HG02763 (cell line): ENCODE measurements around the gene GNPDA1.

Experiments
- ATAC-seq: cut with Tn5 transposase; IDR thresholded peaks from one replicate; pipeline ENCODE4 v1.9.1; 2021; ENCODE audit warnings: mild to moderate bottlenecking, moderate library complexity; ENCODE audit not compliant: unreplicated experiment

Gene GNPDA1

GRCh38 chr5:141958113-141958512 is 54.7 kb downstream of the GNPDA1 start, which contains the start of gene PCDH12:
TSS of gene PCDH12 (minus strand) at chr5:141958202. CDS start at chr5:141957851, 351 bp downstream.
- no peak for ATAC-seq

- no peak for ATAC-seq
Observed at GRCh38 chr5:141957367-141957996, 55.3 kb downstream of the GNPDA1 start.

DNA sequence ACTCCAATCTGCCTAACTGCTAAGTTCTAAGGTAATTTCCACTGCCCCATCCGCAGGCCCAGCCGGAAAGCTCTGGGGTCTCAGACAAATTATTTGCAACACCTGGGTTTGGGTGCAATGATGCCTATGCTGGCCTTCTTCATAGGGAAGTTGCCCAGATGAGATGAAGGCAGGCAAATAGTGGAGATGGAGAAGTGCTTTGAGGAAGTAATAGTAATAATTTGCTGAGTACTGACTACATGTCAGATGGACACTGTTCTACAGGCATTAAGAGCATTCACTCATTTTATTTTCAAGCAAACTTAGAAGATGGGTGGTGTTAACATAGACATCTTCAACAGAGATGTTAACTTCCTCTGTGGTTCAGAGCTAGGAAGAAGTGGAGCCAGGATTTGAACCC is 58.6 kb downstream of the GNPDA1 start:
- no peak for ATAC-seq

- no peak for ATAC-seq
Observed at GRCh38 chr5:141952020-141952419, 60.8 kb downstream of the GNPDA1 start.

- peak; percentile 82 for ATAC-seq
Observed at GRCh38 chr5:141951332-141951781, 61.5 kb downstream of the GNPDA1 start.
